Dedifferentiated amniotic fluid mesenchymal stem cell (primary cell): ENCODE data around the gene FHOD3.

ENCODE experiments used
- DNase-seq: peaks from one replicate; pipeline ENCODE4 v3.0.0-alpha.2; 2016; ENCODE audit errors: extremely low spot score

FHOD3 gene

GRCh38 chr18:36594621-36595020 is 297.1 kb downstream of the FHOD3 start:
- no peak for DNase-seq

- DNase-seq, result no peak
These were observed 297.7 kb downstream of the FHOD3 start for GRCh38 chr18:36595046-36595817.

- no peak for DNase-seq
These were observed 298.3 kb downstream of the FHOD3 start for GRCh38 chr18:36595818-36596215.

GRCh38 chr18:36597636-36598035 is 300.1 kb downstream of the FHOD3 start:
- DNase-seq, result no peak

- no peak for DNase-seq
These were observed 303.0 kb downstream of the FHOD3 start for GRCh38 chr18:36600548-36600947.

- DNase-seq, result no peak
These were observed 303.8 kb downstream of the FHOD3 start for GRCh38 chr18:36601316-36601715.

- no peak for DNase-seq
These were observed 304.6 kb downstream of the FHOD3 start for GRCh38 chr18:36602071-36602470.

GRCh38 chr18:36602620-36603019 is 305.1 kb downstream of the FHOD3 start:
- DNase-seq, result no peak

GRCh38 chr18:36608107-36608506 is 310.6 kb downstream of the FHOD3 start:
- DNase-seq, result no peak

- DNase-seq, result no peak
These were observed 312.7 kb downstream of the FHOD3 start for GRCh38 chr18:36610258-36610657.

GRCh38 chr18:36610661-36611060 is 313.1 kb downstream of the FHOD3 start:
- DNase-seq, result no peak

GRCh38 chr18:36613069-36613468 is 315.6 kb downstream of the FHOD3 start:
- no peak for DNase-seq

- no peak for DNase-seq
These were observed 316.3 kb downstream of the FHOD3 start for GRCh38 chr18:36613810-36614209.

GRCh38 chr18:36620788-36621187 is 323.3 kb downstream of the FHOD3 start:
- no peak for DNase-seq

- no peak for DNase-seq
These were observed 325.1 kb downstream of the FHOD3 start for GRCh38 chr18:36622610-36623009.

- DNase-seq, result no peak
These were observed 325.6 kb downstream of the FHOD3 start for GRCh38 chr18:36623091-36623490.

- no peak for DNase-seq
These were observed 326.2 kb downstream of the FHOD3 start for GRCh38 chr18:36623681-36624190.

GRCh38 chr18:36624451-36625167 is 327.1 kb downstream of the FHOD3 start:
- no peak for DNase-seq

- DNase-seq, result no peak
These were observed 327.9 kb downstream of the FHOD3 start for GRCh38 chr18:36625386-36625785.

- DNase-seq, result no peak
These were observed 330.1 kb downstream of the FHOD3 start for GRCh38 chr18:36627637-36628036.

- DNase-seq, result peak; percentile 28
These were observed 331.1 kb downstream of the FHOD3 start for GRCh38 chr18:36628435-36629137.

- DNase-seq, result no peak
These were observed 331.6 kb downstream of the FHOD3 start for GRCh38 chr18:36629138-36629530.
